AG09309 (cell line): Measurements from ENCODE around the gene ZNF438.
"Not testable (repeated sequence)": the region's sequence is repeated elsewhere in the genome, so short reads cannot be mapped to it uniquely, and the experiment has no call there.

ENCODE experiments used
- DNase-seq: peaks from one replicate; pipeline ENCODE4 v3.0.0-alpha.2; 2010; ENCODE audit warnings: low read depth
- H3K4me3 ChIP-seq: 2 replicates; pipeline ENCODE4 v1.5.1; 2011; ENCODE audit warnings: mild to moderate bottlenecking, low read depth, low read length, moderate library complexity; ENCODE audit not compliant: control insufficient read depth
- CTCF ChIP-seq: IDR thresholded peaks from 2 replicates; pipeline ENCODE4 v1.5.1; 2011; ENCODE audit warnings: mild to moderate bottlenecking, low read depth, low read length, inconsistent platforms; ENCODE audit not compliant: insufficient read depth, control insufficient read depth; ENCODE audit errors: missing control alignments

The ZNF438 gene

DNA sequence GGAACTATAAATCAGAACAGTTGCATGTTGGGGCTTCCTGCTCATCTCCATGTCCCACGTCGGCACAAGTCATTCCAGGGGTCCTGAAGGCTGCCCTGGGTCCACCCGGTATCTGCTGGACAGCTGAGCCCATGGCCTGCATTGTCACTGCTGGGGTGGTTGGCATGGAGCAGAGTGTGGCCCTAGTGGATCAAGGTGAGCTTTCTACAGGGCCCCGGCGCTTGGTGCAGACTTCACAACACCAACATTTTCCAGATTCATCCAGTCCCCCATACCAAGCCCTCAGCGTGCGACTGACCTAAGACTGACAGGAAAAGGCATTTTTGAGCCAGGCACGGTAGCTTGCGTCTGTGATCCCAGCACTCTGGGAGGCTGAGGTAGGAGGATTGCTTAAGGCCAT lies 226.6 kb downstream of the ZNF438 start:
- TF ChIP-seq CTCF = no peak
- no peak for DNase-seq

DNA sequence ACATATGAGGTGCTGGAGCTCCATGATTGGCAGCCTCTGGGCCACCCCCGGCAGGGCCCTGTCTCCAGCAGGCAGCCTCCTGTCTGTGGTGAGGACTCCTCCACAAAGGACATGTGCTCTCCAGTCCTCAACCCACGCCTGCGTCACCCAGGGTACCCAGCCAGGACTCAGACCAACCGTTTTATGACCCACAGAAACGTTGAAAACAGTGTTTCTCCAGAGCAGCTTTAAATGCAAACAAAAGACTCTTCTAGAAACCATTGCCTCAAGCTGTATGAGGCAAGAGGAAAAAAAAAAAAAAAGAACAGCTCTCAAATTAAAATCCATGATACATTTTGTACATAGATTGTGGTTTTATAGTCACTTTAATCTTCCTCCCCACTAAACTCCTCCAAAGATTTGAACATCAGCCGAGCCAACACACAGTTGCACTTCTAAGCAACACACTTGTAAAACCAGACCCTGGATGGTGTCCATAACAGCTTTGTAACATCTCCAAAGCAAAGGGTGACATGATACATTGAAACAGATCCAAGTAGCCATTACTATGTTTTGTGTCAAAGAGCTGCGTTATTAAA lies 227.1 kb downstream of the ZNF438 start:
- no peak for TF ChIP-seq CTCF
- H3K4me3 ChIP-seq = no peak overlapping the region
- peak; percentile 95 for DNase-seq

More for the DNA sequence above, 226.6 kb downstream of the ZNF438 start:
- no peak overlapping the region for H3K4me3 ChIP-seq

DNA sequence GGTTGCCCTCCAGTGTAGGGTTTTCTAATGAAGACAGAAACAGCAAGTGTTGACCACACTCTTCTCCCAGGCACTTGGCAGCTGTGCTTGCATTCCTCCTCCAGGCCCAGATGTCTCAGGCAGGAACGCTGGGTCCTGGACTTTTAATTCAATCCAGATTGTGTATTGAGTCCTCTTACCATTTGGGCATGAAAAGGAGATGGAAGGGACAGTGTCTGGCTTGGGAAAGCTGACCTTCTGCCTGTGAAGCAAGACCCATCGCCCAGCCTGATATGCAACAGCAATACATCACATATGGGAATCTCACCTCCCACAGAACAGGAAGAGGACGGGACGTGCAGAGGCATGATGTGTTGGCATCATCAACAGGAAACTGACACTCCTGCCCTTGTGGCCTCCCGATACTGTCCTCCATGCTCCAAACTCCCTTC lies 227.8 kb downstream of the ZNF438 start:
- no peak for TF ChIP-seq CTCF
- peak; percentile 87 for DNase-seq
- H3K4me3 ChIP-seq = no peak overlapping the region

- no peak for TF ChIP-seq CTCF
- no peak for DNase-seq
- H3K4me3 ChIP-seq = no peak overlapping the region
These were observed 228.6 kb downstream of the ZNF438 start for GRCh38 chr10:30803058-30803457.

DNA sequence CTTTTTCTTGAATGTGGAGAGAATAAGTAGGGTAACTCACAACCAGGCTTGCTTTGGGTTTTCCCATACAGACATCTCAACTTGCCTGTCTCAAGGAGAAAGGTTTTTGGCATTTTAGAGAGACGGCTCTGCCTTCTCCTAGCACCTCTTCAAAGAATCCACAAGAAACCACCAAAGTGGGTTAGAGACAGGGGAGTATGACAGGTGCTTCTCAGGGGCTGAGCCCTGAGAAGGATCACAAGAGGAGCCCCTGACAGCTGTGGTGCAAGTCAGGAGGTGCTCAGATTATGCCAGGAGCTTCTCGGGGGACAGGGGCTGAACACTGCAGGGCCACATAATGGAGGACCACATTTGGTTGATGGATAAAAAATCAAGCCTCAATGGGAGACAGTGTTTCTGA lies 231.3 kb downstream of the ZNF438 start:
- TF ChIP-seq CTCF = no peak

DNA sequence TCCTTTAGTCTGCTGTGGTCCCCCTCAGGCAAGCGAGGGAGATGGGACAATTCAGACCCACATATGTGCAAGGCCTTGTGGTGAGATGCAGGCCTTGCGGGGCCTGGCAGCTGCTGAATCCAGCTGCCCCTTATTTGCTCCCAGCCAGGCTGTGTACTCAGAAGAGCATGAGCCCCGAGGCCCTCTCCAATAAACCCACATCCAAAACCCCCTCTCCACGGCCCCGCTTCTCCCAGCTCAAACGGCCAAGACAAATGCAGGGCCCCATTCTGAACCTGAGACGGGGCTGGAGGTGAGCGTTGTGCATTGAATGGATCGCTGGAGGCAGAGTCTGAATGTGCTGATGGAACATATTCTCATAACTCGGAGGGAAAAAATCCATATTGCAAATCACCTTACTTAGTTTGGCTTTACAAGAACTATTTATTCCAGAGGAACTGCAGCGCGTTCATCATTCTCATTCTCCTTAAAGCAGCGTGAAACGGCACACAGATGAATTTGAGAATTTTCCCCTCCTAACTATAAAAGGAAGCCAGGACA lies 232.9 kb downstream of the ZNF438 start:
- TF ChIP-seq CTCF = no peak
- no peak overlapping the region for H3K4me3 ChIP-seq
- DNase-seq = no peak

More for the DNA sequence above, 231.3 kb downstream of the ZNF438 start:
- no peak overlapping the region for H3K4me3 ChIP-seq
- DNase-seq = no peak

DNA sequence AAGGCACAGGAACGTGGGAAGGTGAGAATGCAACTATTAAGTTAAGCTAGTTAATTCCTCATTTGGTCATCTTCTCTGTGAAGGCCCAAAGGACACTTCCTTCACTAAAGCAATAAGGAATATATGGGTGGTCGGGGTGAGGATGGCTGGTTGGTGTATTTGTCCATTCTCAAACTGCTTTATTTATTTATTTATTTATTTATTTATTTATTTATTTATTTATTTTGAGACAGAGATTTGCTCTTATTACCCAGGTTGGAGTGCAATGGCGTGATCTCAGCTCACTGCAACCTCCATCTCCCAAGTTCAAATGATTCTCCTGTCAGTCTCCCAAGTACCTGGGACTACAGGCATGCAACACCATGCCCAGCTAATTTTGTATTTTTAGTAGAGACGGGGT lies 236.6 kb downstream of the ZNF438 start:
- not testable (repeated sequence) for H3K4me3 ChIP-seq, DNase-seq
